CD4-positive, alpha-beta T cell treated with Interleukin-4 for 4 hours (primary cell): ENCODE data around the gene SMDT1.
"Not testable (repeated sequence)": the region's sequence is repeated elsewhere in the genome, so short reads cannot be mapped to it uniquely, and the experiment has no call there.

ENCODE experiments used
- DNase-seq: peaks from one replicate; pipeline ENCODE4 v3.0.0-alpha.2; 2020

The SMDT1 gene

GRCh38 chr22:42071508-42071907 lies 8.0 kb upstream of the SMDT1 start:
- not testable (repeated sequence) for DNase-seq

DNA sequence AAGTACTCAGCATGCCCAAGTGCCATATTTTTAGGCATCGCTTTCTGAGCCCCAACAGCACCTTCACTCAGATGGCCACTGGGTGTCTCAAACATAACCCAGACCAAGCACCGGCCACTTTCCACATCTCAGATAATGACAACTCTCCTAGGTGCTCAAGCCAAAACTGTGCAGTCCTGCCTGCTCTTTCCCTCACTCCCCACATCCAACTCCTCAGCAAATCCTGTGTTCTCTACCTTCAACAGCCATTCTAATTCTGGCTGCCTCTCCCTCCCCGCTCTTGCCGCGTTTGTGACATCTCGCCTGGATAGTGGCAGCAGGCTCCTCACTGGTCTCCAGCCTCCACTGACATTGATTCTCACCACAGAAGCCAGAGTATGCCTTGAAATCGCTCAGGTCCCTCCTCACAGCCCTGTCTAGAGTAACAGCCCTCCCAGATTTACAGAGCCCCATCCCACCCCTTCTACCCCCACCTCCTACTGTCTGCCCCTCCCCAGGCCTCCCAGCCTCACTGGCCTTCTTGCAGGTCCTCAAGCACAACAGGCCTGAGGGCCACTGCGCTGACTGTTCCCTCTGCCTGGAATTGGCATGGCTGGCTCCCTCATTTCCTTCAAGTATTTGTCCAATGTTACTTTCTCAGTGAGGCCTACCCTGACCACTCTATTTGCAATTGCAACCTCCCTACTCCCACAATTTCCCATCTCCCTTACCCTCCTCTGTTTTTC lies 6.7 kb upstream of the SMDT1 start:
- no peak for DNase-seq

DNA sequence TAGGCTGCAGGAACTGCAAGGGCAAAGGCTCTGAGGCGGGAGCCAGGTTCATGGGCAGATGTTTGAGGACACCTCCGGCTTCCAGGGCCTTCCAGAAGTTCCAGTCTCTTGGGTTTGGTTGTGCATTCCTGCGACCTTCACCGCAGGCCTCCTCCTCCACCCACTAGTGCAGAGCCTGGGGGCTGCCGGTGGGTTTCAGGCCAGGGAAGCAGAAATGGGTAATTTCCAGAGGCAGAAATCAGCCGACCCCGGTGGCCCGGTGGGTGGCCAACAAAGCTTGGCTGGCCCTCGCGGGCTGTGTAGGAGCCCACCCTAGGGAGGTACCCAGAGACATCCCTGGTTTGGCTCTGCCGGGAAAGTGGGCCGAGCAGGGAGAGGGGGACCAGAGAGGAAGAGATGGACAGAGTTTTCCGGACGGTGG lies 5.9 kb upstream of the SMDT1 start:
- no peak for DNase-seq

- DNase-seq = peak; percentile 41
Observed at GRCh38 chr22:42074132-42074811, 5.2 kb upstream of the SMDT1 start, which contains the start of gene PHETA2. Gene PHETA2 (plus strand): TSS chr22:42074248. CDS start chr22:42077294, 3,046 bp downstream.

DNA sequence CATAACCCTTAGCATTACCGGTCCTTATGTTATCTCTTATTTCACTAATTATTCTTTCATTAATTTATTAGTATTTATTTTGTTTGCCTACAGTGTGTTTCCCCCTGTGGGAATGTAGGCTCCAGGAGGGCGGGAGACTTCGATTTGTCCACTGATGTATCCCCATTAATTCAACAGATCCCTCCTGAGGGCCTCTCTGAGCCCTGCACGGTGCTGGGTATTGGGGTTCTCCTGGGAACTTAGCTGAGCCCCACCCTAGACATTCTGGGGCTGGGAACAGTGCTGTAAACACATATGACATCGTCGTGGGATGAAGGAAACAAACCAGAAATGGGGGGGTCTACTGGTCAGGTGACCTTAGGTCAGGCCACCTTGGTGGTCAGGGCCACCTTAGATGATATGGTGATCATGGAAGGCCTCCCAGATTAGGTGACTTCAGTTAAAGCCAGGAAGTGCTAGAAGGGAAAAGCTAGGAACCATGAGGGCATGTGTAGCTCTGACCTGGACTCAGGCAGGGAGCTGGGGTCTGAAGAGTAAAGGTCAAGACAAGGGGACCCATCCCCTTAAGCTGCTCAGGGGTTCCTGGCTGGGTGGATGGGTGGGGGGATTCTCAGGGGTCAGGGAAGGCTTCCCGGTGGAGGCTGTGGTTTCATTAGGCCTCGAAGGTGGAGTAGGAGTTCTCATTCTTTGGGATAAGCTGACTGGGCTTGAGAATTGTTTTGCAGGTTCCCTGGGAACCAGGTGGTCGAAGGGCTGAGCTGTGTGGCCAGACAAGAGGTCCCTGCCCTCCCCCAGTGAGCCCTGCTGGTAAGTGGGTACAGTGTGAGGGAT lies 4.4 kb upstream of the SMDT1 start:
- DNase-seq = no peak

DNA sequence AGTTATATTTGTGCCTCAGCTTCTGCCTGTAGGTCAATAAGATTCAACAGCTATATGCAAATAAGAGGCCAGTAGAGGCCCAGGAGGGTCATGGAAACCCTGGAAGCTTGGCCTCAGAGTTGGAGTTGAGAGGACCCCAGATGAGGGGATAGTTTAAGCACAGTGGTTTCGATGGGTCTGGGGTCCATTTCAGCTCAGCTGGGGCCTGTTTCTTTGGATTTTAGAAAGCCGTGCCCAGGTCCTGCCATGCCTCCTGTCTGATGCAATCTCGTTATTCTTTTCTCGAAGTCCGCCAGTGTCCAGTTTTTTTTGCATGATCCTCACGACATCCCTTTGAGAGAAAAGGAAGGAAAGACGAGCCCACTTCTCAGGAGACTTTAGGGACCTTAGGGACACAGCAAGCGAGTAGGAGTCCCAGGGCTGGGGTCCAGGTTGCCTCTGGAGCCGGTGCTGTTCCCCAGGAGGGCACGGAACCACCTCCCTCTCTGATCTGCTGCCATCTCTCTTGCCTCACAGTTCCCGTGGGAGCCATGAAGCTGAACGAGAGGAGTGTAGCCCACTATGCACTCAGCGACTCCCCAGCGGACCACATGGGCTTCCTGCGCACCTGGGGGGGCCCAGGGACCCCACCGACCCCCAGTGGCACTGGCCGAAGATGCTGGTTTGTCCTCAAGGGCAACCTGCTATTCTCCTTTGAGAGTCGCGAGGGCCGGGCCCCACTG lies 2.6 kb upstream of the SMDT1 start:
- no peak for DNase-seq

DNA sequence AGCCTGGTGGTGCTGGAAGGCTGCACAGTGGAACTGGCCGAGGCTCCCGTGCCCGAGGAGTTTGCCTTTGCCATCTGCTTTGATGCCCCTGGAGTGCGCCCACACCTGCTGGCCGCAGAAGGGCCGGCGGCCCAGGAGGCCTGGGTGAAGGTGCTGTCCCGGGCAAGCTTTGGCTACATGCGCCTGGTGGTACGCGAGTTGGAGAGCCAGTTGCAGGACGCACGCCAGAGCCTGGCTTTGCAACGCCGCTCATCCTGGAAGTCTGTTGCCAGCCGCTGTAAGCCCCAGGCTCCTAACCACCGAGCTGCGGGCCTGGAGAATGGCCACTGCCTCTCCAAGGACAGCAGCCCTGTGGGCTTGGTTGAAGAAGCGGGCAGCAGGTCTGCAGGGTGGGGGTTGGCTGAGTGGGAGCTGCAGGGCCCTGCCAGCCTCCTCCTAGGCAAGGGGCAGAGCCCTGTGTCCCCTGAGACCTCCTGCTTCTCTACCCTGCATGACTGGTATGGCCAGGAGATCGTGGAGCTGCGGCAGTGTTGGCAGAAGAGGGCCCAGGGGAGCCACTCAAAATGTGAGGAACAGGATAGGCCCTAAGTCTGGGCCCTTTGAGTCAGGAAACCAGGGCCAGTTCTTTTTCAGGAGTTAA lies 1.9 kb upstream of the SMDT1 start:
- DNase-seq = no peak

- DNase-seq = no peak
Observed at GRCh38 chr22:42078469-42079318, 806 bp upstream of the SMDT1 start.

DNA sequence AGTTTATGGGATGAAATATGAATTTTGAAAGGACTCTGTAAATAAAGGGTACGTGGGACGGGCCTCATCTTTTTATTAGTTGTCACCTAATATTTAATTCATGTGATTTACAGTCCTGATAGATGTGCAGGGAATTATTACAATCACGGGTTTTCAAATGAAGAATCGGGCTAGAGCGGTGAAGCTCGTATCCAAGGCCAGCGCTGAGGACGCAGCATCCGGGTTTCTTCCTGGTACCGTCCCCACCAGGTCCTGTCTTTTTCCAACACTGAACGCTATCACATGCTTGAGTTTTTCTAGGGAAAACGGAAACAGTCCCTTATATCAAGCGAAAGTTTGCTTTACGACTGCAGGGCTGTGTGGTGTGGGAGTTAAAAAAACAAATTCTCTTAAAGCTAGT lies 787 bp downstream of the SMDT1 start:
- no peak for DNase-seq

DNA sequence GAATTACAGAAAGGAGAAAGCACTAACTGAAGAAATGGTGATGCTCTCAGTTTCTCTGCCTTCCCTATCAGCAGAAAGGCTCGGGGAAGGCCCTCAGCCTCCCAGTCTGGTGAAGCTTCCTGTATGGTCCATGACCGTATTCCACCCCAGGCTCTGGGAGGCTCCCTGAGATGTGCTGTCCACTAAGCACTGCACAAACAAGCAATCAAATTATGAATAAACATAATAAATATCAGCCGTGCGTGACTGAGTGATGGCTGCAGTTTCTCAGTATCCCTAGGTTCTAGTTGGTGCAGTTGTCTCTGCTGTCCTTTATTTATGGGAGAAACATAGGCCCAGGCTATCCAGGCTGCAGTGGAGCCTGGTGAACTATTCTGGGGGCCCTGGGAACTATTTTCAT lies 3.6 kb downstream of the SMDT1 start:
- DNase-seq = no peak

DNA sequence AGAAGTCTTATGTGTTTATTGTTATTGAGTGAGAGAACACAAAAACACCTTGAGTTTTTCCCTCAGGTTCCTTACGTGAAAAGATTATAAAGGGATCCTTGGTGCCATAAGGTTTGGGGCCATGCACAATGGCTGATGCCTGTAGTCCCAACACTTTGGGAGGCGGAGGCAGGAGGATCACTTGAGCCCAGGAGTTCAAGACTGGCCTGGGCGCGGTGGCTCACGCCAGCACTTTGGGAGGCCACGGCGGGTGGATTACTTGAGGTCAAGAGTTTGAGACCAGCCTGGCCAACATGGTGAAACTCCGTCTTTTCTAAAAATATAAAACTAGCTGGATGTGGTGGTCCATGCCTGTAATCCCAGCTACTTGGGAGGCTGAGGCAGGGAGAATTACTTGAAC lies 5.4 kb downstream of the SMDT1 start:
- DNase-seq = no peak

DNA sequence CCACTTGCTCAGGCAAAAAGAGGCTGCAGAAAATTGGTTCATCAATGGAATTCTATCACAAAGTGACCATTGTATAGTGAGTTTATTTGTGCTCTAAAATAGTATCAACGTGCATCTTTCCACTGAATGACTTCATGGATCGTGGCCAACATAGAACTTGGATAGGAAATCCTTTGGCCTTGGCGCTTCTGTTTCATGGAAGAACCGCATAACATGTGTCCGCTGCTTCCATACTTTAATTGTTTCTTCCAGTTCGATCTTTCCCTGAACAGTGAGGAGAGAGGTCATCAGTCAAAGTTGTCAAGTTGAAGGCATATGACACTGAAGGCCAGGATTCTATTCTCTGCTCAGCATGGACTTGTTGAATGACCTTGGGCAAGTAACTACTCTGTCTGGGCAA lies 6.6 kb downstream of the SMDT1 start:
- DNase-seq = no peak

DNA sequence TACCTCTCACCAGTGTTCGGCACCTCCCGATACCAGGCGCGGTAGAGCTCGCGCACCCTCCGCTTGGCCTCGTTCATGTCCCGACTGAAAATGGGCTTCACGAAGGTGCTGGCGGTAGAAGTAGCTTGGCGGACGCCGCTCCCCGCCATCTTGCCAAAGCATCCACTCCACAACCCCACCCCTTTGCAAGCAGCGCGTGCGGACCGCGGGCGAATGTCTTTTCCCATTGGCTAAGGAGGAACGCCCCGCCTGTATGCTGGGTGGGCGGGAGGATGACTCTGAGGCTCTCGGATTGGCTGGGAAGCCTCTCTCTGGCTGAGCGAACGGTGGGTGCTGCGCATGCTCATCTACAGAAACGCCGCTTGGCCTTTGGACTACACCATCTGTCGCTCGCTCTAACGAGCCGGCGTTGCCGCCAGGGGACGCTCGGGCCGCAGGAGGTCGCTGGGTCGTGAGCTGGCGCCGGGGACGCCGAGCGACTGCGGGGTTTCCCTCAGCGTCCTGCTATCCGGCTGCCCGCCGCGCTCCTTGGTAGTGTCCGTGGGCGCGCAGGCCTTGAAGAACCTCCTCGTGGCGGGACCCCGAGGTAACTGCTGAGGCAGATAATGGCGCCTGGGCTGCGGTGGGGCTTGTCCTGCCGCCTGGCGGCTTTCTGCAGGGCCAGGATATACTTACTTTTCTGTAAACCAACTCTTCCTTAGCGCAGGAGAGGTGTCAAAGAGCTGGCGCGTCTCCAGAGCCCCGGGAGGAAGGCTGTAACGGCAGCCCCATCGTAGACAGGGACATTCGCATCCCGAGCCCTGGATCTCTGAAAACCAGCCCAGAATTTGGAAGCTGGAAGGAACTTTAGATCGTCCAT lies 11.3 kb downstream of the SMDT1 start, which contains the start of gene NDUFA6:
Gene NDUFA6 (minus strand): TSS at position 177 of the 859 bp plus-strand sequence. CDS start 28 bp downstream, at position 149.
- DNase-seq = peak; percentile 99

DNA sequence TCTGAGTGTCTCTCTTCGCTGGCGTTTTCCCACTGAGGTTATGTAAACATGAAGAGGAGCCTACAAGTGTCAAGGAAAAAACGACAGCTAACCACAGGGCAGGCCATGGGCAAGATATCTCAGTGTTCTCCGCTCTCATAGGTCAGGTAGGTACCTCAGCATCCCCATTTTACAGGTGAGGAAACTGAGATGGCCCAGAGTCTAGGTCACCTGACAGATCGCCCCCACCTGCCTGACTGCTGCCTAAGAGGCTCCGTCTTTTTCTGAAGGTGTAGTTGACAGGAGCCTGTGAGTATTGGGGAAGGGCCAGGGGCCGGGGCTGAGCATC lies 11.9 kb downstream of the SMDT1 start:
- DNase-seq = no peak

GRCh38 chr22:42101199-42101598 lies 21.7 kb downstream of the SMDT1 start:
- no peak for DNase-seq

GRCh38 chr22:42104332-42104860 lies 24.9 kb downstream of the SMDT1 start:
- not testable (repeated sequence) for DNase-seq

- DNase-seq = no peak
Observed at GRCh38 chr22:42108848-42109247, 29.3 kb downstream of the SMDT1 start.

GRCh38 chr22:42111798-42112197 lies 32.3 kb downstream of the SMDT1 start:
- DNase-seq = no peak

GRCh38 chr22:42112793-42113192 lies 33.3 kb downstream of the SMDT1 start:
- not testable (repeated sequence) for DNase-seq

DNA sequence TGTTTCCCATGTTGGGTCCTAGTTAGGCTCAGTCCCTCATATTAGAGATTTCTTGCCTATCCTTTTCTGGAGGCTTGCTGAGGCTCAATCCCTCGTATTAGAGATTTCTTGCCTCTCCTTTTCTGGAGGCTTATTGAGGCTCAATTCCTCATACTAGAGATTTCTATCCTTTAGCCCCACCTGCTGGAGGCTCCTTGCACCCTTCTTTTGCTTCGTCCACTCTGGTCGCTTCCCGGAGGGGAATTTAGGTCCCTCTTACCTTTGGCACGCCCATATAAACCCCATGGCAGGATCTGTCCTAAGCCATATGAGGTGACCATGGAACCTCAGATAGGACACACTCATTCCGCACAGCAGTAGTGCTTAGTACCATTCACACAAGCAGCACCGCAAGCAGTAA lies 35.2 kb downstream of the SMDT1 start:
- no peak for DNase-seq
